ENCODE measurements around the gene ZNF625. TPM values are rescaled to one million over a fixed set of nuclear protein-coding genes. Genes with fewer than 3 reads are reported as not detected.

The ZNF625 gene
- 1 to 10 TPM; 7.2 to 8.2 TPM for total RNA-seq

DNA sequence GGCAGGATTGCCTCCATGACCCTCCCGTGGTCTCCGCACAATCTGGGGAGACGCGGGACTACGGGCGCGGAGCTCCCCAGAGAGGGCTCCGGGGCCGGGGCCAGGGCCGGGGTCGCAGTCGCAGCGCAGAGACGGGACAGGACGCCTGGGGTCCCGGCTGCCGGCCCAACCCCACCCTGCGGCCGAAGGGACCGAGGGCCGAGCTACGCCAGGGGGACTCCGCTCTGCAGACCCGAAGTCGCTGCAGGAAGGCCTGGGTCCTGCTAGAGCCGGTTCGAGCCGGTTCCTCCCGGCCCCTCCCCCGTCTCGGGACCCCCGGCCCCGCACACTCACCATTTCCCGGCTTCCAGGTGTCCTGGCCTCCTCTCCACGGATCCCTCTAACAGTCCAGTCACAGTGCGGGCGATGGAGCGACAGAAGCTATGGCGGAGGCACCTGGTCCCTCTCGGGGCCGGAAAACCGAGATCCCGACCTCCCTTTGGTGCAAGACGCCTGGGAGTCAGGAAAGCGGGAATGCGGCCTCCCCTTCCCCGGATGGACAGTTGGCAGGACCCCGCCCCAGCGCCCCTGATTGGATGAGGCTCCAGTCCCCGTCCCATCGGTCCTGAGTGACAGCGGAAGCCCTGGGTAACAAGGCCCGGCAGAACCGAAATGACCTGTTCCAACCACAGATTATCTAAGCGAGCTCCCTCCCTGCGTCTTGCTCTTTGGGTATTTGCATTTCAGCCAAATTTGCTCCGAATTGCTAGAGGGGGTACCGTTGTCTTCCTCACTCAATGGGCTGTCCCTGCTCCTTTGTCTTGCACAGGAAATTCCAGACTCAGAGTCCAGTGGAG is at the start of gene ZNF625:
Gene ZNF625, minus strand, starts transcription at position 512 of the 836 bp plus-strand sequence. Its CDS starts 176 bp downstream, at position 336.
- peak within 1 kb of the TSS; percentile 89 for H3K4me3 Mint-ChIP-seq
- peak within 1 kb of the TSS; percentile 86 for H3K27ac Mint-ChIP-seq
- H3K36me3 Mint-ChIP-seq, result peaks cover 21% of the 10 kb centered on the region
- H3K4me1 Mint-ChIP-seq, result peaks cover 10% of the 10 kb centered on the region
- ATAC-seq (ENCODE audit: low read depth) (peak; percentile 79), DNase-seq (peak; percentile 63)
- peaks cover 1% of the 10 kb centered on the region for H3K9me3 Mint-ChIP-seq
- POLR2A ChIA-PET, result interaction anchor here (0.5 to 1.9 kb wide), 9 partner anchors 13 to 1631 kb away, joined by 3 to 9 read pairs (median 4); partner anchors contain the start of genes ZNF20, ZNF44, ZNF563 and ZNF700
- no peaks in the 10 kb centered on the region for H3K27me3 Mint-ChIP-seq

DNA sequence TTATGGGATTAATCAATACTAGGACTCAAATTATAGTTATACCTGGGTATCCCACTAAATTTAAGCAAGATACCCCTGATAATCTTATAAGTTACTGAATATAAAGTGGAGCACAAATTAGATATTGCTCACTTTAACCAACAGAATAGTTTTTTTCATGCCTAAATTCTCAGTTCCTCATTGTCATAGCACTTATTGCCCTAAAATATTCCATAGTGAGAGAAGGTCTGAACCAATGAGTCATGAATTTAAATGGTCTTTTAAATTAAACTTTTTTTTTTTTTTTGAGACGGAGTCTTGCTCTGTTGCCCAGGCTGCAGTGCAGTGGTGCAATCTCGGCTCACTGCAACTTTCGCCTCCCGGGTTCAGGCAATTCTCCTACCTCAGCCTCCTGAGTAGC is 48.8 kb upstream of the ZNF625 start:
- Mint-ChIP-seq H3K27ac (no peak overlapping the region), H3K4me1 (no peaks in the 10 kb centered on the region), H3K4me3 (no peak overlapping the region), H3K27me3 (no peaks in the 10 kb centered on the region), H3K36me3 (peaks cover 39% of the 10 kb centered on the region), H3K9me3 (peaks cover 31% of the 10 kb centered on the region)
- ATAC-seq (ENCODE audit: low read depth) (no peak), DNase-seq (no peak)
- POLR2A ChIA-PET, result no interaction called here

DNA sequence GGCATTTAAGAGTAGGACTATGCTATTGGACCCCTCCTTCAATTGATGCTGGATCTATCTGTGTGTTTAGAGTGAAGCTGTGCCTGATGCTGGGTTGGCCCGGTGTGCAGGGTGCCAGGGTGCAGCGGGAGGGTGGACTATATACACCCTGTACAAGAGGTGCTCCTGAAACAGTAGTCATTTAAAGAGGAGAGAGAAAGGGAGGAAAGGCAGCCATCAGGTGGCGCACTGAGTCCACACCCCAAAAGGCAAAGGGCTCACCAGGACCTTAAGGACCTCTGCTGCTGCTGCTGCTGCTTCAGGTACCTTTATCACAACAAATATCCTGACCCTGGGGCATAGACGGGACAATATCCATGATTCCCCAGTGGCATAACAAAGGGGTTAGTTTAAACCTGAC is 45.7 kb upstream of the ZNF625 start:
- POLR2A ChIA-PET, result no interaction called here
- H3K4me3 Mint-ChIP-seq, result no peak overlapping the region
- peaks cover 28% of the 10 kb centered on the region for H3K36me3 Mint-ChIP-seq
- DNase-seq, result peak; percentile 53
- ATAC-seq (ENCODE audit: low read depth), result peak; percentile 61
- peaks cover 2% of the 10 kb centered on the region for H3K4me1 Mint-ChIP-seq
- no peak overlapping the region for H3K27ac Mint-ChIP-seq
- no peaks in the 10 kb centered on the region for H3K27me3 Mint-ChIP-seq
- peaks cover 25% of the 10 kb centered on the region for H3K9me3 Mint-ChIP-seq

DNA sequence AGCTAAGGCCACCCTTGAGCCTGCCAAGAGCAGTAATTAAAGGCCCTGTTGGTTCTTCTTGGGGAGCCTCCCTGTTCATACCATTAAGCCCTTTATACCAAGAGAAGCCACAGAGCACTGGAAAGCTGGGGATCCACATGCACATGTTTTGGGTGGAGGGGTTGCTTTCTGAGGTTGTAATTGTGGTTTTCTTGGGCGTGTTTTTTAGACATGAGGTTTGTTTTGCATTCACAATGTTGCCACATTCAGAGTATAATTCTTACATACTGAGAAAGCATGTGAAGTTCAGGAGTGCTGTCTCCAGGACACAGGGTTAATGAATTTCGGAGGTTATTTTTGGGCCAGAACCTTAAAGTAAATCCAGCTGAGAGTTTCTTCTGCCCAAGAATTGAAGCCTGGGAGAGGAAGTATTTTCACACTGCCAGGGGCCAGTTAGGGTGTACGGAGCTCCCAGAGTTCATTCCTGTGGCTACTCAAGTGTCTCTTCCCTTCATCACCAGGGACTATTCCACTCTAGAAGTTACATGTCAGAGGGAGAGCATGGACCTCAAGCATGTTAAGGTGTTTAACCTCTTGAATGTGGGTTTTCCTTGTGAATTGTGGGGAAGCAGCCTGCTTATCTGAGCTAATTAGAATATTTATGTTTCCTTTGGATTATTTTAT is 43.4 kb upstream of the ZNF625 start:
- ATAC-seq (ENCODE audit: low read depth), result no peak
- peaks cover 30% of the 10 kb centered on the region for H3K36me3 Mint-ChIP-seq
- POLR2A ChIA-PET, result no interaction called here
- H3K4me3 Mint-ChIP-seq, result no peak overlapping the region
- H3K9me3 Mint-ChIP-seq, result peaks cover 24% of the 10 kb centered on the region
- no peak overlapping the region for H3K27ac Mint-ChIP-seq
- no peak for DNase-seq
- no peaks in the 10 kb centered on the region for H3K27me3 Mint-ChIP-seq
- peaks cover 8% of the 10 kb centered on the region for H3K4me1 Mint-ChIP-seq

DNA sequence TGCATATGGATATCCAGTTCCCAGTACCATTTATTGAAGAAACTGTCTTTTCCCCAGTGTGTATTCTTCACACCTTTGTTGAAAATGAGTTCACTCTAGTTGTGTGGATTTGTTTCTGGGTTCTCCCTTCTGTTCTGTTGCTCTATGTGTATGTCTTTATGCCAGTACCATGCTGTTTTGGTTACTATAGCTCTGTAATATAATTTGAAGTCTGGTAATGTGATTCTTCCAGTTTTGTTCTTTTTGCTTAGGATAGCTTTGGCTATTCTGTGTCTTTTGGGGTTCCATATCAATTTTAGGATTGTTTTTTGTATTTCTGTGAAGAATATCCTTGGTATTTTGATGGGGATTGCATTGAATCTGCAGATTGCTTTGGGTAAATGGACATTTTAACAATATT is 41.6 kb upstream of the ZNF625 start:
- H3K36me3 Mint-ChIP-seq, result peaks cover 40% of the 10 kb centered on the region
- no peaks in the 10 kb centered on the region for H3K27me3 Mint-ChIP-seq
- no peak for ATAC-seq (ENCODE audit: low read depth)
- H3K4me3 Mint-ChIP-seq, result no peak overlapping the region
- POLR2A ChIA-PET, result no interaction called here
- peaks cover 11% of the 10 kb centered on the region for H3K4me1 Mint-ChIP-seq
- peaks cover 18% of the 10 kb centered on the region for H3K9me3 Mint-ChIP-seq
- no peak overlapping the region for H3K27ac Mint-ChIP-seq
- no peak for DNase-seq

DNA sequence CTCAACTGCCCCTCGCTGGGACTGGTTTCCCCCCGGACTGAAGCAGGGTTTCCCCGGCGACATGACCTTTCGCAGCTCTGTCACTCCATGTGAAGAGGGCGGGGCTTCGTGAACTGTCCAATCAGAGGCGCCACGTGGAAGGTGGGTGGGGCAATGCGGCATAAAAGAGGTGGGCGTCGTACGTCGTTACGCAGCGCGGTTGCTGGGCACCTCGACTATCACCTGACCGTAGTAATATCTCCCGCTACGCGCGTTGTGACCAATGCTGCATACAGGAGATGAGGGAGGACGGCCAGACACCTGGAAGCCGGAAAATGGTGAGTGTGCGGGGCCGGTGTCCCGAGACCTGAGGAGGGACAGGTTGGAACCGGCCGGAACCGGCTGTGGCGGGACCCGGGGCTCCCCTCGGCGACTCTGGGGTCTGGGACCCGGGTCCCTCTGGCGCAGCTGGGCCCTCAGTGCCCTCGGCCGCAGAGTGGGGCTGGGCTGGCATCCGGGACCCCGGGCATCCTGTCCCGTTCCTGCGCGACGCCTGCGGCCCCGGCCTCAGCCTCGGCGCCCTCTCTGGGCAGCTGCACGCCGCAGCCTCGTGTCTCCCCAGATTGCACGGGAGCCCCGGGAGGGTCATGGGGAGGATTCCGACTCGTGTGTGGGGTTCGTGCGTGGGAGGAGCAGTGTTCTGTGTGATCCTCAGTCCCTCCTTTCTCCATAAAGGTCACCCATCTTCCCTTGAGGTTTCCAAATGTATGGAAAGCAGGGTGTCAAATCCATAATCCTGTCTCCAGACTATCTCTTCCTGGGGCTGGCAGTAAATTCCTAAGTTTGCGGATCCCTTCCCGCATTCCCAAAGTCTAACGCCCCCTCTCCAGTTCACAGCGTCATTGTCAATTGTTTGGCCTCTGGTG is 38.5 kb upstream of the ZNF625 start:
- DNase-seq (peak; percentile 64), ATAC-seq (ENCODE audit: low read depth) (peak; percentile 54)
- Mint-ChIP-seq H3K4me3 (peak overlapping the region; percentile 79), H3K4me1 (peaks cover 11% of the 10 kb centered on the region), H3K9me3 (peaks cover 29% of the 10 kb centered on the region), H3K36me3 (peaks cover 63% of the 10 kb centered on the region), H3K27ac (peak overlapping the region; percentile 70), H3K27me3 (no peaks in the 10 kb centered on the region)
- POLR2A ChIA-PET, result interaction anchor here (0.6 kb wide), 1 partner anchor 60 kb away, joined by 7 read pairs; no protein-coding TSS in a partner anchor

DNA sequence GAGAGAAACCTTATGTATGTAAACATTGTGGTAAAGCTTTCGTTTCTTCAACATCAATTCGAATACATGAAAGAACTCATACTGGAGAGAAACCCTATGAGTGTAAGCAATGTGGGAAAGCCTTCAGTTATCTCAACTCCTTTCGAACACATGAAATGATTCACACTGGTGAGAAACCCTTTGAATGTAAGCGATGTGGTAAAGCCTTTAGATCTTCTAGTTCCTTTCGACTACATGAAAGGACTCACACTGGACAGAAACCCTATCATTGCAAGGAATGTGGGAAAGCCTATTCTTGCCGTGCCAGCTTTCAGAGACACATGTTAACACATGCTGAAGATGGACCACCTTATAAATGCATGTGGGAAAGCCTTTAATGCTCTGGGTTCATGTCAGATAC is 31.1 kb upstream of the ZNF625 start:
- no peaks in the 10 kb centered on the region for H3K27me3 Mint-ChIP-seq
- H3K36me3 Mint-ChIP-seq, result peaks cover 94% of the 10 kb centered on the region
- POLR2A ChIA-PET, result no interaction called here
- ATAC-seq (ENCODE audit: low read depth), result no peak
- no peak overlapping the region for H3K4me3 Mint-ChIP-seq
- H3K27ac Mint-ChIP-seq, result no peak overlapping the region
- no peaks in the 10 kb centered on the region for H3K4me1 Mint-ChIP-seq
- H3K9me3 Mint-ChIP-seq, result peaks cover 46% of the 10 kb centered on the region
- no peak for DNase-seq

DNA sequence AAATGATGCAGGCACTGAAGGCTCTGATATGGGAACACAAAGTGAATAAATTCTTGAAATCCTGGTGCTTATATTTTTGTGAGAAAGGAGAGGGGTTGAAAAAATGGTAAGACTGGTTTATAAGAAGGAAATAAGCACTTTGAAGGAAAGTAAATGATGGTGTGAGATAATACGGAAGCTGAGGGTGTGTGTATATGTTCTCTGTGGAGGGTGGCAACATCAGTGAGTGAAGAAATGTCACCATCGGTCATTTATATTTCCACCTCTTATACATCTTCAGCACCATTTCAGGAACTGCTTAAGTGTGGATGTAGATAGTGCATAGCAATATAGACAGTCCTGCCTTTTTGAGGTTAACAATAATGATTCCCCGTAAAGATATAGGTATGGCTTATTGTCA is 23.8 kb upstream of the ZNF625 start:
- H3K9me3 Mint-ChIP-seq, result peaks cover 31% of the 10 kb centered on the region
- no peak overlapping the region for H3K4me3 Mint-ChIP-seq
- no peak for ATAC-seq (ENCODE audit: low read depth)
- peaks cover 86% of the 10 kb centered on the region for H3K36me3 Mint-ChIP-seq
- POLR2A ChIA-PET, result no interaction called here
- no peak for DNase-seq
- H3K27me3 Mint-ChIP-seq, result no peaks in the 10 kb centered on the region
- no peak overlapping the region for H3K27ac Mint-ChIP-seq
- peaks cover 2% of the 10 kb centered on the region for H3K4me1 Mint-ChIP-seq

DNA sequence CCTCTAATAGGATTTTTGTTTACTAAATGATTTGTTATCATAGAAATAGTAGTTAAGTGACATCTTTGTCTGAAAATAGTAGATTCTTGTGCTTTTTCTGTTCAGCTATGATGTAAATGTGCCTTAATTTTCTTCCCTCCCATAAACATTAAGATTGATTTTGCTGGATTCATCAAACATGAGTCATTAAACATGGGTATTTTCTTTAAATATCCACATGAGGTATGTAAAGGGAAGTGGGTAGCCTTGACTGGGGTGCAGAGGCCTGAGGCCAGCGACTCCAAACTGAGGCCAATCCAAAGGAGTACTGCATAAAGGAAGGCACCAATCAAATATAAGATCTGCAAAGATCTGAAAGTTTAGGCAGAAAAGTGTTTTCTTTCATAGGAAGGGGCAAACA is 10.1 kb upstream of the ZNF625 start:
- DNase-seq (no peak), ATAC-seq (ENCODE audit: low read depth) (no peak)
- no peaks in the 10 kb centered on the region for H3K27me3 Mint-ChIP-seq
- peaks cover 26% of the 10 kb centered on the region for H3K4me1 Mint-ChIP-seq
- POLR2A ChIA-PET, result interaction anchor here (0.6 kb wide), 1 partner anchor 197 kb away, joined by 3 read pairs; no protein-coding TSS in a partner anchor
- H3K27ac Mint-ChIP-seq, result no peak overlapping the region
- H3K36me3 Mint-ChIP-seq, result peaks cover 52% of the 10 kb centered on the region
- H3K4me3 Mint-ChIP-seq, result no peak overlapping the region
- peaks cover 4% of the 10 kb centered on the region for H3K9me3 Mint-ChIP-seq

DNA sequence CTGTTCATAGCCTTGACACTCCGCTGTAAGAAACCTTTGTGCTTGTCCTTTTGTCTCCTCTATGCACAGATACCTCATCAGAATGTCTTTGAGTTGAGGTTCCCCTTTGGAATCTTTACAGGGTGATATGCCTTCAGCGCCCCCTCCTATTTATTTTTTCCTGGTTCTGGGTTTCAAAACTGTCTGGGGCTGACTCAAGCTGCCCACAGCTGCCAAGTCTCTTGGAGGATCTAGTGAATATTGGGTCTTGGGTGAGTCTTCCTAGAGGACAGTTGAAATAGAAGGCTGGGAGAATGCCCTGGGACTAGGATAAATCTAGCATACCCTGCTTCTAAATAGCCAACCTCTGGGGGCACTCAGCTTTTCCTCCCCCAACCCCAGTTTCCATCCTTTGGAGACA is 7.3 kb upstream of the ZNF625 start:
- Mint-ChIP-seq H3K27ac (peak overlapping the region; percentile 99), H3K4me3 (peak overlapping the region; percentile 95), H3K27me3 (no peaks in the 10 kb centered on the region), H3K9me3 (no peaks in the 10 kb centered on the region), H3K36me3 (peaks cover 32% of the 10 kb centered on the region), H3K4me1 (peaks cover 25% of the 10 kb centered on the region)
- no peak for DNase-seq
- ATAC-seq (ENCODE audit: low read depth), result no peak
- POLR2A ChIA-PET, result interaction anchor here (0.8 to 2.5 kb wide), 7 partner anchors 9 to 387 kb away, joined by 3 to 12 read pairs (median 7); partner anchors contain the start of genes ZNF20, ZNF563 and ZNF700

DNA sequence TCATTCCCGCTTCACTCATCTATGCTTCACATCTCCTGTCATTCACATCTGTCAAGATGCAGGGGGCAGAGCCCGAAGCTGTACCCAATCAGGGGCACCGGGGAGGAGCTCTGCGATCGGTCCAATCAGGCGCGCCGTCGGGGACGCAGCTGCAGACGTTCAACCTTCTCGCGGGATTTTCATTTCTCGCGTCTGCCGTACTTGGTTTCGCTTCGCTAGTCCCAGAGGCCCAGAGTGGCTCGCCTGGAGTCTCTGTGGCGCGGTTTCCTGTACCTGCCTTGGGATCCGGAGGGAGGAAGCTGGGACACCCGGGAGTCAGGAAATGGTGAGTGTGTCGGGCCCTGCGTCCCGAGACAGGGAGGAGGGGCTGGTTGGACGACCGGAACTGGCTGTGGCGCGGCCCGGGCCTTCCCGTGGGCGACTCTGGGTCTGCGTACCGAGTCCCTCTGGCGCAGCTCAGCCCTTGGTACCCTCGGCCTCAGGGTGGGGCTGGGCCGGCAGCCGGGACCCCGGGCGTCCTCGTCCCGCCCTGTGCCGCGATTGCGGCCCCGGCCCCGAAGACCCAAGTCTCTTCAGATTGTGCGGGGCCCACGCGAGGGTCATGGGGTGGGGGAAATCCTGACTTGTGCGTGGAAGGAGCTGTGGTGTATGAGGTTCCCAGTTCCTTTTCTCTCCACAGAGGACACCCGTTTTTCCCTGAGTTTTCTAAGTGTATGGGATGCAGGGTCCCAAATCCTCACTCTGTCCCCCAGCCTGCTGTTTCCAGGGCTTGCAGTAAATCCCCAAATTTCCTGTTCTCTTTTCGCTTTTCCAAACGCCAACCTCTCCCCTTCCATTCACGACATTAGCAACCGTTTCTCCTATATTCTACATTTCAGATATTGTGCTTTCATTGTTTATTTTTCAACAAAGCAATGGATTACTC is 6.6 kb upstream of the ZNF625 start, which contains the start of gene ZNF136:
Gene ZNF136, plus strand, starts transcription at position 215 of the 925 bp plus-strand sequence. Its CDS starts 108 bp downstream, at position 323.
- ATAC-seq (ENCODE audit: low read depth) (peak; percentile 99), DNase-seq (peak; percentile 87)
- Mint-ChIP-seq H3K9me3 (no peaks in the 10 kb centered on the region), H3K4me3 (peak within 1 kb of the TSS; percentile 95), H3K27ac (peak within 1 kb of the TSS; percentile 99), H3K36me3 (peaks cover 25% of the 10 kb centered on the region), H3K27me3 (no peaks in the 10 kb centered on the region), H3K4me1 (peaks cover 25% of the 10 kb centered on the region)
- POLR2A ChIA-PET, result interaction anchor here (0.6 to 2.5 kb wide), 13 partner anchors 8 to 628 kb away, joined by 3 to 12 read pairs (median 4); partner anchors contain the start of genes JUNB, ZNF20, ZNF443 and ZNF563

DNA sequence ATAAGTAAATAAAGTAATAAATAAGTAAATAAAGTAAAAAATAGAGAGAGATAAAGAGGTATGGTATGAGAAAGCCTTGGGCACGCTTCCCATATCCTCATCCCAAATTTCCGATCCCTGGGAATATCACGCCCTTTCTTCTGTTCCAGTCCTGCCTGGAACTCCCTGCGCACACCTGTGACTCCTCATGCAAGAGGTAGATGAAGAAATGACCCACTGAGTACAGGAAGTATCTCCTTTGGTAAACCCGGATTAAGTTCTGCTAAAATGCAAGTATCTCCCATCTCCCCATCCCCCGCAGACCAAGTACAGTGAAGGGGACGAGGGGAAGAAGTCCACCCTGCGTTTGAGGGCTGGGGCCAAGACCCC is 6.0 kb upstream of the ZNF625 start:
- H3K4me1 Mint-ChIP-seq, result peaks cover 25% of the 10 kb centered on the region
- DNase-seq, result no peak
- POLR2A ChIA-PET, result interaction anchor here (0.6 to 2.5 kb wide), 12 partner anchors 8 to 629 kb away, joined by 3 to 12 read pairs (median 5); partner anchors contain the start of genes JUNB, ZNF20, ZNF443 and ZNF563
- H3K9me3 Mint-ChIP-seq, result no peaks in the 10 kb centered on the region
- H3K27me3 Mint-ChIP-seq, result no peaks in the 10 kb centered on the region
- peak overlapping the region; percentile 97 for H3K27ac Mint-ChIP-seq
- peak overlapping the region; percentile 93 for H3K4me3 Mint-ChIP-seq
- no peak for ATAC-seq (ENCODE audit: low read depth)
- peaks cover 24% of the 10 kb centered on the region for H3K36me3 Mint-ChIP-seq

Data from activated naive CD8-positive, alpha-beta T cell treated with anti-CD3 and anti-CD28 coated beads, Interleukin-2, amount 10 ng/mL, durations not matched to agents 7 days and 5 days (primary cell).